ENCODE data around the gene LHX3.

Gene LHX3

GRCh38 chr9:136193127-136193890 lies 11.6 kb downstream of the LHX3 start:
- DNase-seq (ENCODE audit: low read depth in 3 of 3) = no peak

GRCh38 chr9:136192289-136193126 lies 12.4 kb downstream of the LHX3 start:
- no peak for DNase-seq (ENCODE audit: low read depth in 3 of 3)

- no peak for DNase-seq (ENCODE audit: low read depth in 3 of 3)
Observed at GRCh38 chr9:136191960-136192286, 13.0 kb downstream of the LHX3 start.

- DNase-seq (ENCODE audit: low read depth in 3 of 3) = no peak
Observed at GRCh38 chr9:136191099-136191959, 13.6 kb downstream of the LHX3 start.

GRCh38 chr9:136190656-136191055 lies 14.3 kb downstream of the LHX3 start:
- DNase-seq (ENCODE audit: low read depth in 3 of 3) = no peak

- no peak for DNase-seq (ENCODE audit: low read depth in 3 of 3)
Observed at GRCh38 chr9:136190237-136190601, 14.7 kb downstream of the LHX3 start.

GRCh38 chr9:136189394-136190236 lies 15.3 kb downstream of the LHX3 start:
- no peak for DNase-seq (ENCODE audit: low read depth in 3 of 3)

GRCh38 chr9:136187683-136188586 lies 17.0 kb downstream of the LHX3 start:
- no peak for DNase-seq (ENCODE audit: low read depth in 3 of 3)

GRCh38 chr9:136187197-136187596 lies 17.7 kb downstream of the LHX3 start:
- no peak for DNase-seq (ENCODE audit: low read depth in 3 of 3)

GRCh38 chr9:136186386-136186785 lies 18.5 kb downstream of the LHX3 start:
- DNase-seq (ENCODE audit: low read depth in 3 of 3) = no peak

- DNase-seq (ENCODE audit: low read depth in 3 of 3) = no peak
Observed at GRCh38 chr9:136185596-136186366, 19.1 kb downstream of the LHX3 start.

- DNase-seq (ENCODE audit: low read depth in 3 of 3) = no peak
Observed at GRCh38 chr9:136185066-136185465, 19.9 kb downstream of the LHX3 start.

GRCh38 chr9:136182850-136183422 lies 22.0 kb downstream of the LHX3 start:
- DNase-seq (ENCODE audit: low read depth in 3 of 3) = no peak

- DNase-seq (ENCODE audit: low read depth in 3 of 3) = no peak
Observed at GRCh38 chr9:136182420-136182787, 22.5 kb downstream of the LHX3 start.

- no peak for DNase-seq (ENCODE audit: low read depth in 3 of 3)
Observed at GRCh38 chr9:136181784-136182419, 23.0 kb downstream of the LHX3 start.

GRCh38 chr9:136180586-136180985 lies 24.3 kb downstream of the LHX3 start:
- DNase-seq (ENCODE audit: low read depth in 3 of 3) = no peak

GRCh38 chr9:136179761-136180160 lies 25.2 kb downstream of the LHX3 start:
- DNase-seq (ENCODE audit: low read depth in 3 of 3) = no peak

- no peak for DNase-seq (ENCODE audit: low read depth in 3 of 3)
Observed at GRCh38 chr9:136179101-136179616, 25.8 kb downstream of the LHX3 start.

- no peak for DNase-seq (ENCODE audit: low read depth in 3 of 3)
Observed at GRCh38 chr9:136178773-136179075, 26.2 kb downstream of the LHX3 start.

Data from stimulated activated CD4-positive, alpha-beta T cell treated with anti-CD3 and anti-CD28 coated beads, TNF-alpha, amount 100 ng/mL, for 24 hours (primary cell).